AG20443 (cell line): ENCODE data around the gene LBHD2.

Experiments
- DNase-seq: peaks from one replicate; pipeline ENCODE4 v3.0.0; 2012; ENCODE audit warnings: low spot score, mixed read lengths

Gene LBHD2

GRCh38 chr14:103068351-103069073, 15.5 kb upstream of the LBHD2 start:
- no peak for DNase-seq

GRCh38 chr14:103070263-103070885, 13.6 kb upstream of the LBHD2 start:
- no peak for DNase-seq

GRCh38 chr14:103070971-103071542, 13.0 kb upstream of the LBHD2 start:
- DNase-seq: no peak

GRCh38 chr14:103071544-103072251, 12.3 kb upstream of the LBHD2 start:
- DNase-seq: no peak

- DNase-seq: no peak
Measured at GRCh38 chr14:103072595-103073366, 11.2 kb upstream of the LBHD2 start.

GRCh38 chr14:103073367-103073875, 10.6 kb upstream of the LBHD2 start:
- no peak for DNase-seq

- DNase-seq: no peak
Measured at GRCh38 chr14:103073876-103074728, 9.9 kb upstream of the LBHD2 start.

- DNase-seq: peak; percentile 59
Measured at GRCh38 chr14:103074729-103075367, 9.2 kb upstream of the LBHD2 start.

- DNase-seq: peak; percentile 85
Measured at GRCh38 chr14:103078420-103078749, 5.6 kb upstream of the LBHD2 start.

GRCh38 chr14:103078860-103079587, 5.0 kb upstream of the LBHD2 start:
- no peak for DNase-seq

GRCh38 chr14:103081951-103082350, 2.1 kb upstream of the LBHD2 start:
- DNase-seq: no peak

- DNase-seq: no peak
Measured at GRCh38 chr14:103085106-103086091, 1.4 kb downstream of the LBHD2 start.

- DNase-seq: no peak
Measured at GRCh38 chr14:103086771-103087342, 2.8 kb downstream of the LBHD2 start.

GRCh38 chr14:103087343-103087835, 3.4 kb downstream of the LBHD2 start:
- no peak for DNase-seq

- no peak for DNase-seq
Measured at GRCh38 chr14:103088921-103089320, 4.9 kb downstream of the LBHD2 start.

- no peak for DNase-seq
Measured at GRCh38 chr14:103089386-103090335, 5.7 kb downstream of the LBHD2 start.

- no peak for DNase-seq
Measured at GRCh38 chr14:103090481-103091020, 6.5 kb downstream of the LBHD2 start.
